Mesendoderm (in vitro differentiated cells): ENCODE results near the gene ADARB1.

ENCODE experiments used
- DNase-seq: peaks from one replicate; pipeline ENCODE4 v3.0.0; 2013
- H2AK5ac ChIP-seq: 2 replicates; pipeline ENCODE4 v1.6.1; 2013; ENCODE audit warnings: low read length, inconsistent platforms
- H2BK120ac ChIP-seq: 2 replicates; pipeline ENCODE4 v1.6.1; 2013; ENCODE audit warnings: low read depth, mild to moderate bottlenecking, low read length, moderate library complexity, mixed read lengths
- H2BK15ac ChIP-seq: replicated peaks from 2 replicates; pipeline ENCODE4 v1.6.1; 2013; ENCODE audit warnings: low read depth, mild to moderate bottlenecking, moderate library complexity
- H2BK5ac ChIP-seq: 2 replicates; pipeline ENCODE4 v1.6.1; 2013; ENCODE audit warnings: low read length, inconsistent platforms
- H3K18ac ChIP-seq: 2 replicates; pipeline ENCODE4 v1.6.1; 2013; ENCODE audit warnings: mild to moderate bottlenecking, low read length, mixed read lengths
- H3K23ac ChIP-seq: one replicate; pipeline ENCODE4 v1.6.1; 2013; ENCODE audit warnings: low read length
- H3K27ac ChIP-seq: 2 replicates; pipeline ENCODE4 v1.5.1; 2013; ENCODE audit warnings: low read depth, mild to moderate bottlenecking, inconsistent platforms, low read length, moderate library complexity
- H3K27me3 ChIP-seq: 2 replicates; pipeline ENCODE4 v1.6.1; 2013; ENCODE audit warnings: low read length, control low read depth, mild to moderate bottlenecking, inconsistent platforms; ENCODE audit not compliant: insufficient read depth, poor library complexity
- H3K36me3 ChIP-seq: 2 replicates; pipeline ENCODE4 v1.6.1; 2013; ENCODE audit warnings: low read length, inconsistent platforms; ENCODE audit not compliant: control insufficient read depth, insufficient read depth
- H3K4ac ChIP-seq: one replicate; pipeline ENCODE4 v1.6.1; 2013; ENCODE audit warnings: low read depth, mild to moderate bottlenecking, low read length, moderate library complexity
- H3K4me1 ChIP-seq: 2 replicates; pipeline ENCODE4 v1.6.1; 2013; ENCODE audit warnings: low read depth, low read length, inconsistent platforms; ENCODE audit not compliant: control insufficient read depth
- H3K4me2 ChIP-seq: 2 replicates; pipeline ENCODE4 v1.6.1; 2013; ENCODE audit warnings: low read length
- H3K4me3 ChIP-seq: 2 replicates; pipeline ENCODE4 v1.5.1; 2013; ENCODE audit warnings: mild to moderate bottlenecking, low read length
- H3K56ac ChIP-seq: one replicate; pipeline ENCODE4 v1.6.1; 2013; ENCODE audit warnings: low read length
- H3K79me1 ChIP-seq: 2 replicates; pipeline ENCODE4 v1.6.1; 2013; ENCODE audit warnings: low read length, inconsistent platforms
- H3K79me2 ChIP-seq: 2 replicates; pipeline ENCODE4 v1.6.1; 2013; ENCODE audit warnings: mild to moderate bottlenecking, low read length; ENCODE audit not compliant: control insufficient read depth, insufficient read depth
- H3K9ac ChIP-seq: 2 replicates; pipeline ENCODE4 v1.6.1; 2013; ENCODE audit warnings: low read length, inconsistent platforms
- H4K5ac ChIP-seq: one replicate; pipeline ENCODE4 v1.6.1; 2013; ENCODE audit warnings: low read length
- H4K8ac ChIP-seq: one replicate; pipeline ENCODE4 v1.6.1; 2013; ENCODE audit warnings: low read depth, mild to moderate bottlenecking, control low read depth, low read length, moderate library complexity
- WGBS: extraction: QIAGEN DNeasy Blood & Tissue Kit; methylation state at CpG from one replicate; pipeline ENCODE4 v1.1.7; 2013; ENCODE audit warnings: low lambda C conversion rate, missing lambda C conversion rate; ENCODE audit not compliant: insufficient coverage; ENCODE audit errors: extremely low coverage; 5-methylcytosine and 5-hydroxymethylcytosine counted together

Gene ADARB1

GRCh38 chr21:45041984-45042663, 32.3 kb upstream of the ADARB1 start:
- H3K4me3 ChIP-seq = no peak overlapping the region
- H3K36me3 ChIP-seq = no peaks in the 10 kb centered on the region
- H3K9ac ChIP-seq = no peak overlapping the region
- no peak overlapping the region for H4K5ac ChIP-seq
- no peaks in the 10 kb centered on the region for H3K4me1 ChIP-seq
- no peaks in the 10 kb centered on the region for H3K27me3 ChIP-seq
- H3K79me2 ChIP-seq = no peaks in the 10 kb centered on the region
- no peaks in the 10 kb centered on the region for H3K79me1 ChIP-seq
- H2BK120ac ChIP-seq = no peak overlapping the region
- H3K27ac ChIP-seq = no peak overlapping the region
- H3K4me2 ChIP-seq = no peak overlapping the region
- no peak overlapping the region for H2BK15ac ChIP-seq
- no peak overlapping the region for H2BK5ac ChIP-seq
- no peak overlapping the region for H3K23ac ChIP-seq
- WGBS = 100% methylated on average over 6 of the region's 7 CpGs
- H2AK5ac ChIP-seq = no peak overlapping the region
- DNase-seq = no peak
- no peak overlapping the region for H3K18ac ChIP-seq
- no peak overlapping the region for H3K4ac ChIP-seq
- H3K56ac ChIP-seq = no peak overlapping the region
- H4K8ac ChIP-seq = no peak overlapping the region

GRCh38 chr21:45042664-45043161, 31.7 kb upstream of the ADARB1 start:
- Histone ChIP-seq H3K4me1 (no peaks in the 10 kb centered on the region), H3K18ac (no peak overlapping the region), H3K79me2 (no peaks in the 10 kb centered on the region), H3K9ac (no peak overlapping the region), H2BK5ac (no peak overlapping the region), H3K27ac (no peak overlapping the region), H3K4me3 (no peak overlapping the region), H3K56ac (no peak overlapping the region), H2BK15ac (no peak overlapping the region), H4K5ac (no peak overlapping the region), H4K8ac (no peak overlapping the region), H2AK5ac (no peak overlapping the region), H2BK120ac (no peak overlapping the region), H3K4me2 (no peak overlapping the region), H3K4ac (no peak overlapping the region), H3K79me1 (no peaks in the 10 kb centered on the region), H3K23ac (no peak overlapping the region), H3K36me3 (no peaks in the 10 kb centered on the region), H3K27me3 (no peaks in the 10 kb centered on the region)
- no CpG with 5 or more reads among the region's 15 CpGs for WGBS
- no peak for DNase-seq

GRCh38 chr21:45043541-45044020, 30.8 kb upstream of the ADARB1 start:
- no peaks in the 10 kb centered on the region for H3K36me3 ChIP-seq
- H3K4me1 ChIP-seq = no peaks in the 10 kb centered on the region
- no peak overlapping the region for H3K4me3 ChIP-seq
- H3K27me3 ChIP-seq = no peaks in the 10 kb centered on the region
- no peak for DNase-seq
- no peak overlapping the region for H2BK5ac ChIP-seq
- no peak overlapping the region for H3K4me2 ChIP-seq
- H3K79me1 ChIP-seq = no peaks in the 10 kb centered on the region
- H3K23ac ChIP-seq = no peak overlapping the region
- no peak overlapping the region for H3K4ac ChIP-seq
- no peak overlapping the region for H4K5ac ChIP-seq
- no peak overlapping the region for H4K8ac ChIP-seq
- no peak overlapping the region for H3K56ac ChIP-seq
- no peak overlapping the region for H3K27ac ChIP-seq
- H2BK15ac ChIP-seq = no peak overlapping the region
- no peak overlapping the region for H2AK5ac ChIP-seq
- H3K18ac ChIP-seq = no peak overlapping the region
- no peaks in the 10 kb centered on the region for H3K79me2 ChIP-seq
- H2BK120ac ChIP-seq = no peak overlapping the region
- WGBS = no CpG with 5 or more reads among the region's 22 CpGs
- H3K9ac ChIP-seq = no peak overlapping the region

GRCh38 chr21:45045481-45045880, 28.9 kb upstream of the ADARB1 start:
- H3K23ac ChIP-seq = no peak overlapping the region
- no peak for DNase-seq
- H3K36me3 ChIP-seq = no peaks in the 10 kb centered on the region
- no peaks in the 10 kb centered on the region for H3K4me1 ChIP-seq
- H2AK5ac ChIP-seq = no peak overlapping the region
- no peaks in the 10 kb centered on the region for H3K79me1 ChIP-seq
- H3K4ac ChIP-seq = no peak overlapping the region
- H3K18ac ChIP-seq = no peak overlapping the region
- H3K27me3 ChIP-seq = no peaks in the 10 kb centered on the region
- no peak overlapping the region for H3K4me2 ChIP-seq
- H4K8ac ChIP-seq = no peak overlapping the region
- no CpG with 5 or more reads among the region's 5 CpGs for WGBS
- H4K5ac ChIP-seq = no peak overlapping the region
- H2BK15ac ChIP-seq = no peak overlapping the region
- no peak overlapping the region for H2BK5ac ChIP-seq
- no peak overlapping the region for H3K27ac ChIP-seq
- no peak overlapping the region for H2BK120ac ChIP-seq
- no peak overlapping the region for H3K56ac ChIP-seq
- H3K4me3 ChIP-seq = no peak overlapping the region
- H3K9ac ChIP-seq = no peak overlapping the region
- H3K79me2 ChIP-seq = no peaks in the 10 kb centered on the region

GRCh38 chr21:45047257-45047656, 27.1 kb upstream of the ADARB1 start:
- Histone ChIP-seq H3K18ac (no peak overlapping the region), H3K9ac (no peak overlapping the region), H4K8ac (no peak overlapping the region), H4K5ac (no peak overlapping the region), H3K27me3 (no peaks in the 10 kb centered on the region), H3K4me3 (no peak overlapping the region), H3K27ac (no peak overlapping the region), H2BK5ac (no peak overlapping the region), H3K23ac (no peak overlapping the region), H3K79me1 (no peaks in the 10 kb centered on the region), H3K36me3 (no peaks in the 10 kb centered on the region), H2AK5ac (no peak overlapping the region), H3K4ac (no peak overlapping the region), H3K56ac (no peak overlapping the region), H3K4me1 (peaks cover 5% of the 10 kb centered on the region), H2BK120ac (no peak overlapping the region), H2BK15ac (no peak overlapping the region), H3K4me2 (no peak overlapping the region), H3K79me2 (no peaks in the 10 kb centered on the region)
- no CpG with 5 or more reads among the region's 1 CpG for WGBS
- no peak for DNase-seq
